Activated CD4-positive, alpha-beta T cell treated with anti-CD3 and anti-CD28 coated beads, Interleukin-2, Interleukin-6, amounts not matched to agents 100 ng/mL and 50 ng/mL, durations not matched to agents 16 hours and 8 hours (primary cell): ENCODE measurements around the gene KRT222.
A peak's percentile ranks its signal among the peaks of the same experiment; 100 is the strongest.

Source experiments
- DNase-seq: peaks from one replicate; pipeline ENCODE4 v3.0.0-alpha.2; 2020

The KRT222 gene

GRCh38 chr17:40614431-40615067 is 50.4 kb downstream of the KRT222 start:
- DNase-seq = no peak

- DNase-seq = no peak
These were observed 51.4 kb downstream of the KRT222 start for GRCh38 chr17:40613467-40614154.

- no peak for DNase-seq
These were observed 52.3 kb downstream of the KRT222 start for GRCh38 chr17:40612599-40613244.

GRCh38 chr17:40611840-40612474 is 53.0 kb downstream of the KRT222 start:
- DNase-seq = no peak

- DNase-seq = peak; percentile 67
These were observed 54.6 kb downstream of the KRT222 start for GRCh38 chr17:40610359-40610758.

GRCh38 chr17:40608061-40608581 is 56.9 kb downstream of the KRT222 start:
- peak; percentile 71 for DNase-seq

GRCh38 chr17:40607641-40608040 is 57.3 kb downstream of the KRT222 start:
- DNase-seq = peak; percentile 48

GRCh38 chr17:40606548-40607353 is 58.2 kb downstream of the KRT222 start:
- DNase-seq = no peak

- peak; percentile 50 for DNase-seq
These were observed 59.7 kb downstream of the KRT222 start for GRCh38 chr17:40605306-40605705.
